GM19099 (cell line): ENCODE results near the gene PTMS.

Experiments
- POLR2A ChIP-seq: IDR thresholded peaks from 3 replicates; pipeline ENCODE4 v1.6.1; 2011; ENCODE audit warnings: low read depth; ENCODE audit not compliant: insufficient read length; ENCODE audit errors: extremely low read depth

The PTMS gene

GRCh38 chr12:6791931-6792520 is 25.9 kb downstream of the PTMS start:
- peak; percentile 7 for TF ChIP-seq POLR2A

GRCh38 chr12:6792522-6793201 is 26.5 kb downstream of the PTMS start:
- no peak for TF ChIP-seq POLR2A

GRCh38 chr12:6795088-6795487 is 28.9 kb downstream of the PTMS start:
- TF ChIP-seq POLR2A, result no peak

- no peak for TF ChIP-seq POLR2A
Measured at GRCh38 chr12:6796576-6796975, 30.4 kb downstream of the PTMS start.

GRCh38 chr12:6799147-6799546 is 33.0 kb downstream of the PTMS start:
- TF ChIP-seq POLR2A, result no peak

GRCh38 chr12:6807170-6807569 is 41.0 kb downstream of the PTMS start:
- TF ChIP-seq POLR2A, result no peak

GRCh38 chr12:6809056-6809455 is 42.9 kb downstream of the PTMS start:
- TF ChIP-seq POLR2A, result no peak

- no peak for TF ChIP-seq POLR2A
Measured at GRCh38 chr12:6810758-6811157, 44.6 kb downstream of the PTMS start.

GRCh38 chr12:6813363-6813762 is 47.2 kb downstream of the PTMS start:
- TF ChIP-seq POLR2A, result no peak

GRCh38 chr12:6816598-6816997 is 50.4 kb downstream of the PTMS start:
- TF ChIP-seq POLR2A, result no peak

- TF ChIP-seq POLR2A, result no peak
Measured at GRCh38 chr12:6817098-6817497, 50.9 kb downstream of the PTMS start.

GRCh38 chr12:6817662-6818157 is 51.5 kb downstream of the PTMS start:
- TF ChIP-seq POLR2A, result no peak

GRCh38 chr12:6818222-6818621 is 52.1 kb downstream of the PTMS start:
- no peak for TF ChIP-seq POLR2A

GRCh38 chr12:6818645-6819044 is 52.5 kb downstream of the PTMS start:
- TF ChIP-seq POLR2A, result no peak

- TF ChIP-seq POLR2A, result no peak
Measured at GRCh38 chr12:6819106-6820030, 53.2 kb downstream of the PTMS start.
